Endothelial cell of umbilical vein (primary cell): ENCODE results near the gene SNCAIP. TPM values are rescaled to one million over a fixed set of nuclear protein-coding genes. Genes with fewer than 3 reads are reported as not detected.

Experiments
- BruUV-seq: library from RNA; stranded (reverse); fragments of 400-500 nt; replicated peaks from 2 replicates; lab custom pipeline; 2021; lab: Mats Ljungman, UMichigan
- CTCF ChIA-PET: fragments of 300-600, 350-600 bp; sonication (Branson Sonifier 250); formaldehyde crosslinking; loops from one replicate; lab custom pipeline; 2021; ENCODE audit warnings: antibody characterized with exemption, inconsistent platforms; lab: Charles Lee
- POLR2A ChIA-PET: fragments of 300-600, 350-600 bp; sonication (Branson Sonifier 250); formaldehyde crosslinking; loops from one replicate; lab custom pipeline; 2021; ENCODE audit warnings: antibody characterized with exemption, inconsistent platforms; lab: Charles Lee
- DNase-seq: peaks from one replicate; pipeline ENCODE4 v3.0.0-alpha.2; 2011; ENCODE audit warnings: low read depth, low spot score
- FAIRE-seq: peaks from 2 replicates; lab custom pipeline; 2011; peaks lifted over from hg19 to GRCh38; lab: Jason Lieb, UNC
- H2AFZ ChIP-seq: 2 replicates; pipeline ENCODE4 v1.6.0; 2012; ENCODE audit warnings: low read depth, low read length, control low read depth, inconsistent platforms
- H3K27ac ChIP-seq: 2 replicates; pipeline ENCODE4 v1.5.1; 2011; ENCODE audit warnings: low read depth, mild to moderate bottlenecking, control low read depth, low read length, moderate library complexity; ENCODE audit not compliant: insufficient read depth
- H3K27me3 ChIP-seq, 2 experiments: 2 replicates each; pipeline versions ENCODE4 v1.6.0 to v1.6.1; 2011; ENCODE audit warnings: low read length in 2 of 2, mixed read lengths in 1 of 2; ENCODE audit not compliant: control insufficient read depth in 2 of 2, insufficient read depth in 2 of 2
- H3K36me3 ChIP-seq, 2 experiments: 2 replicates in 1 of 2; 3 replicates in 1 of 2; pipeline ENCODE4 v1.5.1; 2011; ENCODE audit warnings: low read length in 2 of 2, mild to moderate bottlenecking in 1 of 2, moderate library complexity in 1 of 2; ENCODE audit not compliant: control insufficient read depth in 2 of 2, insufficient read depth in 2 of 2; ENCODE audit errors: extremely low read depth in 1 of 2
- H3K4me1 ChIP-seq: 3 replicates; pipeline ENCODE4 v1.5.1; 2011; ENCODE audit warnings: mild to moderate bottlenecking, low read length; ENCODE audit not compliant: control insufficient read depth, insufficient read depth; ENCODE audit errors: extremely low read depth
- H3K4me2 ChIP-seq: 2 replicates; pipeline ENCODE4 v1.6.1; 2011; ENCODE audit warnings: low read length, control low read depth, mixed read lengths; ENCODE audit not compliant: insufficient read depth
- H3K4me3 ChIP-seq, 3 experiments: fragments of 200-600 bp in 1 of 3; sonication (generic), shearing (Covaris generic) in 1 of 3; replicated peaks in 1 of 3; 2 replicates each; pipeline ENCODE4 v1.5.1; 2011 to 2016; ENCODE audit warnings: control low read depth in 3 of 3, low read length in 3 of 3, mild to moderate bottlenecking in 2 of 3, inconsistent platforms in 1 of 3, low read depth in 1 of 3, moderate library complexity in 1 of 3; ENCODE audit not compliant: insufficient read depth in 1 of 3
- H3K79me2 ChIP-seq: 2 replicates; pipeline ENCODE4 v1.6.0; 2012; ENCODE audit warnings: low read length, inconsistent platforms; ENCODE audit not compliant: control insufficient read depth, insufficient read depth
- H3K9ac ChIP-seq: replicated peaks from 2 replicates; pipeline ENCODE3; 2011; ENCODE audit warnings: low read length, control low read depth; ENCODE audit not compliant: insufficient read depth; ENCODE audit errors: extremely low read depth
- H3K9me1 ChIP-seq: replicated peaks from 3 replicates; pipeline ENCODE4 v1.6.0; 2011; ENCODE audit warnings: mild to moderate bottlenecking, low read length; ENCODE audit not compliant: control insufficient read depth, insufficient read depth; ENCODE audit errors: extremely low read depth
- H3K9me3 ChIP-seq: replicated peaks from 2 replicates; pipeline ENCODE4 v1.5.1; 2012; ENCODE audit warnings: low read length, inconsistent platforms; ENCODE audit not compliant: control insufficient read depth, insufficient read depth
- H4K20me1 ChIP-seq: replicated peaks from 2 replicates; pipeline ENCODE3; 2011; ENCODE audit warnings: mild to moderate bottlenecking, low read length; ENCODE audit not compliant: control insufficient read depth, insufficient read depth; ENCODE audit errors: extremely low read depth
- CTCF ChIP-seq, 2 donors: IDR thresholded peaks; 1 replicate in 1 of 2; 2 replicates in 1 of 2; pipeline ENCODE4 v1.5.1; 2011; ENCODE audit warnings: low read length in 2 of 2, mild to moderate bottlenecking in 2 of 2, moderate library complexity in 2 of 2, control low read depth in 1 of 2, inconsistent platforms in 1 of 2, low read depth in 1 of 2; ENCODE audit not compliant: insufficient read depth in 1 of 2; ENCODE audit errors: extremely low read depth in 1 of 2
- EZH2 ChIP-seq: IDR thresholded peaks from 2 replicates; pipeline ENCODE4 v1.6.1; 2012; ENCODE audit warnings: borderline replicate concordance, low read depth, mild to moderate bottlenecking, moderate library complexity, low read length, inconsistent platforms; ENCODE audit not compliant: severe bottlenecking
- FOS ChIP-seq: IDR thresholded peaks from 2 replicates; pipeline ENCODE4 v1.6.1; 2011; ENCODE audit warnings: mild to moderate bottlenecking, low read length, moderate library complexity, borderline replicate concordance; ENCODE audit not compliant: insufficient read depth
- GATA2 ChIP-seq: IDR thresholded peaks from 2 replicates; pipeline ENCODE4 v1.7.0; 2011; ENCODE audit warnings: low read depth, mild to moderate bottlenecking, moderate library complexity, mixed read lengths, low read length; ENCODE audit not compliant: insufficient read length, insufficient read depth
- JUN ChIP-seq: IDR thresholded peaks from 2 replicates; pipeline ENCODE4 v1.6.1; 2011; ENCODE audit warnings: borderline replicate concordance, low read depth; ENCODE audit not compliant: insufficient read length, insufficient read depth
- MAX ChIP-seq: IDR thresholded peaks from 2 replicates; pipeline ENCODE4 v1.6.1; 2011; ENCODE audit not compliant: insufficient read depth, insufficient read length
- MYC ChIP-seq: IDR thresholded peaks from one replicate; pipeline ENCODE4 v1.6.1; 2011; ENCODE audit warnings: mild to moderate bottlenecking, low read depth, low read length
- POLR2A ChIP-seq: IDR thresholded peaks from 2 replicates; pipeline ENCODE4 v1.6.1; 2012; ENCODE audit warnings: low read depth, mild to moderate bottlenecking, control low read depth, low read length
- POLR2AphosphoS5 ChIP-seq: IDR thresholded peaks from 2 replicates; pipeline ENCODE4 v1.6.1; 2012; ENCODE audit warnings: low read depth, mild to moderate bottlenecking, control low read depth, low read length, moderate library complexity; ENCODE audit not compliant: insufficient read depth
- dilution Hi-C: fragments of 300-500 bp; cut with MboI; formaldehyde crosslinking; loops from one replicate; pipeline ENCODE4 v1.15.0; 2019; ENCODE audit warnings: low sequenced_read_pairs; ENCODE audit not compliant: extremely low pct_ligation_motif_present
- intact Hi-C: fragments of 100-400 bp; cut with micrococcal nuclease; formaldehyde crosslinking; loops from one replicate; pipeline ENCODE4 v1.10.0; 2022
- polyA plus RNA-seq, 4 experiments: library from polyadenylated mRNA; depleted of rRNA in 3 of 4; stranded (reverse) in 3 of 4; unstranded in 1 of 4; fragments of >200 nt; gene quantifications; 2 replicates each; pipeline versions ENCODE4 v1.2.1 to v1.2.3, GENCODE V29; 2011 to 2012; ENCODE audit warnings: missing spikeins in 1 of 4
- total RNA-seq: library from RNA; stranded (reverse); gene quantifications from 2 replicates; pipeline ENCODE4 v1.2.3, GENCODE V29; 2021

Gene SNCAIP
- total and polyA plus RNA-seq, 2 donors (not counting 3 experiments of a cell fraction or from before 2014, with no cell fraction given) = 13.1 to 42.0 TPM

DNA sequence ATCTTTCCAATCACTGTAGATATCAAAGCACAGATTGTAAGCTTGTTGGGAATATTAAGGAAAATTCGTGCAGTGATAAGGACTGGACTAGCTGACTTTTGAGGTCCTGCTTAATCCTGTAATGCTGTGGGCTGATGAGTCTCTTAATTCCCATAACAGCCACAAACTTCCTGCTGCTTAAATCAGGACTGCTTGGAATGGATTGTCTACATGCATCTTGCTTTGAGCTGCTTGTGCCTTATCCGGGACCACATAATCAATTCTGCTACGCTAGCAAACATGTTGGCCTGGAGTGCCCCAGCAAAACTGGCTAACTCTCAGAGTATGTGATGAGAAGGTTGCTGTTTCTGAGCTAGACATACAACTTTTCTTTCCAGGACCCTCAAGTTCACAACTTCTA lies 79.6 kb downstream of the SNCAIP start:
- Histone ChIP-seq H3K4me3 (no peak overlapping the region), H3K9ac (no peak overlapping the region), H3K9me3 (no peaks in the 10 kb centered on the region), H3K27me3 (no peaks in the 10 kb centered on the region), H3K27ac (no peak overlapping the region), H3K9me1 (no peaks in the 10 kb centered on the region), H3K36me3 (no peaks in the 10 kb centered on the region), H2AFZ (no peak overlapping the region), H3K4me1 (no peaks in the 10 kb centered on the region), H3K79me2 (no peaks in the 10 kb centered on the region), H4K20me1 (no peaks in the 10 kb centered on the region), H3K4me2 (no peak overlapping the region)
- FAIRE-seq = no peak
- dilution Hi-C loops = no loop called here
- ChIA-PET POLR2A (no interaction called here), CTCF (interaction anchor here (1.5 kb wide), 1 partner anchor 196 kb away, joined by 4 read pairs; no protein-coding TSS in a partner anchor)
- intact Hi-C loops = no loop called here
- no peak for DNase-seq
- TF ChIP-seq MYC (no peak), POLR2A (no peak), CTCF (IDR thresholded peaks at IDR 0.05; ENCODE audit: extremely low read depth in 1 of 2, insufficient read depth in 1 of 2, low read depth in 1 of 2, low read length in 2 of 2) (no peak), EZH2 (no peak), MAX (no peak), POLR2AphosphoS5 (no peak), GATA2 (no peak), FOS (no peak), JUN (no peak)
- BruUV-seq = no TSS peak
